GM18951 (cell line): ENCODE measurements around the gene CACUL1.

ENCODE experiments used
- POLR2A ChIP-seq: IDR thresholded peaks from 4 replicates; pipeline ENCODE4 v1.6.1; 2011; ENCODE audit warnings: mild to moderate bottlenecking; ENCODE audit not compliant: insufficient read length, insufficient read depth; ENCODE audit errors: extremely low read depth
- in situ Hi-C: fragments of 300-500 bp; cut with MboI; formaldehyde crosslinking; loops from one replicate; pipeline ENCODE4 v1.12.0; 2022; ENCODE audit warnings: low sequenced_read_pairs, mixed read lengths, inconsistent platforms; ENCODE audit not compliant: unreplicated experiment

CACUL1 gene

DNA sequence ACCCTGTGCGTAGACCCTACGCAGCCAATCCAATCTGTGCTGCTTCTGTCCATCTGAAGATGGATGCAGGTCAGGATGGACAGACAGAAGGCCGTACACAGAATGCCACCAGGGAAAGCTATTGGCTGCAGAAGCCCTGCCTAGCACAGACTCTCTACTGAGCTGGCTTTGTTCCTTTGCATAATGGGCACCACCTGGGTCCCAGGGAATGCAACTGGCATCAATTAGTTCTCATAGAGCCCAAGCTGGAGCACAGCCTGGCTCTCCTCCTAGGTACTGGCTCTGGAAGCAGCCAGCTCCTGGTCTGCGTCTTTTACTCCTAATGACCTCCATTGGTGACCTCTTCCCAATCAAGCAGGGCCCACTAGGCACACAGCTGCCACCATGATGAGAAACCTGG, 26.8 kb upstream of the CACUL1 start:
- in situ Hi-C loops: no loop called here
- TF ChIP-seq POLR2A: no peak

DNA sequence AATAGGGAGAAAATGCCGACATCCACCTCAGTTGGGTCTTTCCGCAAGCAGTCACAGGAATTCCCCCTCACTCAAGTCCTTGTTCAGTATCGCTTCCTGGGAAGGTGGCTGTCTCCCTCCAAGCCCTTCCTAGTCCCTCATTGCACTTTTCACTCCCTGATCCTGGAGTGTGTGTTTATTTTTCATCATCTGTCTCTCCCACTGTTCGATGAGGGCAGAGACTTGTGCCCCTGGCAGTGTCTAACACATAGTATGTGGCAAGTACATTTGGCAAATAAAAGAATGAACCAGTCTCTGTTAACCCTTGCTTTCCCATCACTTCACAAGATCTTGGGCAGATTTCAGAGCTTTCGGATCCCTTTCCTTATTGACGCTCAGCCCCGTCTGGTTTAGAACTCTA, 24.0 kb upstream of the CACUL1 start:
- in situ Hi-C loops: no loop called here
- no peak for TF ChIP-seq POLR2A

DNA sequence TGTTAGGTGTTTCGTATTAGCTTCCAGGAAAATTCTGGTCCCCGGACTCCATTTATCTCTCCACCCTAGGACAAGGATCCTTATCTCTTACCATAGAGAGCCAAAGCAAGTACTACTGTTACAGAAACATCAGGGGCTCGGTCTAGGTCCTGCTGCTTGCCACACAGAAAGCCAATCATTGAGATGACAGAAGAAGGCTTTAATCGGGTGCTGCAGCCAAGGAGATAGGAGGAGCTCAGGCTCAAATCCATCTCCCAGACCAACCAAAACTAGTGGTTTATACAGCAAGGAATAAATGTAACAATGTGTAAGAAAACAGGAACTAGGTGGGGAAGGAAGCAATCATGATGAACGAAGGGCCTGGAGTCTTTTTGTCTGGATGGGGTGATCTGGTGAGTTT, 22.2 kb upstream of the CACUL1 start:
- in situ Hi-C loops: no loop called here
- TF ChIP-seq POLR2A: no peak

DNA sequence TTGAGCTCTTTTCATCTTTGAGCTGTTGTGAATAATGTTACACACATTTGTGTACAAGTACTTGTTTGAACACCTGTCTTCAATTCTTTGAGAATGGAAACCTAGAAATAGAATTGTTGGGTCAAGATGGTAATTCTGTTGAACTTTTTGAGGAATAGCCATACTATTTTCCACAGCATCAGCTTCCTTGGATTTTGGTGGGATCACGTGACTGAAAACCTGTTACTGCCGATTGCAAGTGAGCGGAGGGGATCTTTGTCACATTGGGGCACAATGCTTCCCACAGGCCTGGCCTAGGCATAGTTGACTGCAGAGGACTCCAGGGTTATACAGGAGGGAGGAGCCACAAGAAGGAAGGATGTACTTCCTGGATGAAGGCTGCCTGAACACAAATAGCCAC, 21.3 kb upstream of the CACUL1 start:
- no peak for TF ChIP-seq POLR2A
- in situ Hi-C loops: no loop called here

DNA sequence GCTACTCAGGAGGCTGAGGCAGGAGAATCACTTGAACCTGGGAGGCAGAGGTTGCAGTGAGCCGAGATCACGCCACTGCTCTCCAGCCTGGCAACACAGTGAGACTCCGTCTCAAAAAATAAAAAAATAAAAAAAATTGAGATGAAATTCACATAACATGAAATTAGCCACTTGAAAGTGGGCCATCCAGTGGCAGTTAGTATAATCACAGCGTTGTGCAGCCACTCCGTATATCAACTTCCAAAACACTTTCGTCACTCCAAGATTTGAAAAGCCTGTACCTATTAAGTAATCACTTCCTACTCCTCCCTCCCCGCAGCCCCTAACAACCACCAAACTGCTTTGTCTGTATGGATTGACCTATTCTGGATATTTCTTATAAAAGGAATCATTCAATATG, 20.7 kb upstream of the CACUL1 start:
- in situ Hi-C loops: no loop called here
- TF ChIP-seq POLR2A: no peak

DNA sequence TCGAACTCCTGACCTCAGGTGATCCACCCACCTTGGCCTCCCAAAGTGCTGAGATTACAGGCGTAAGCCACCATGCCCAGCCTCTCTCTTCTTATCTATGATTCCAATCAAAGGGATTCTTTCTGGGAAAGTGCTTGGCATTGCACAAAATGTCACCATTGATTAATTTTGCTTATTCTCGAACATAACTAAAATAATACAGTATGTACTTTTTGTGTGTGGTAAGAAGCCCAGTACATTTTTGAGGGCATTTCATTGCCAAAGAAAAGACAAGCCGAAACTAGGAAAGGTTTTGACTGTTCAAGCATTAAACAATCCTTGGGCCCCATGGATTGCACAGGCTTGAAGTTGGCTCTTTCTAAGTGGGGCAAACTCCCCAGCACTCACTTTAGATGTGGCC, 18.3 kb upstream of the CACUL1 start:
- in situ Hi-C loops: no loop called here
- TF ChIP-seq POLR2A: no peak

DNA sequence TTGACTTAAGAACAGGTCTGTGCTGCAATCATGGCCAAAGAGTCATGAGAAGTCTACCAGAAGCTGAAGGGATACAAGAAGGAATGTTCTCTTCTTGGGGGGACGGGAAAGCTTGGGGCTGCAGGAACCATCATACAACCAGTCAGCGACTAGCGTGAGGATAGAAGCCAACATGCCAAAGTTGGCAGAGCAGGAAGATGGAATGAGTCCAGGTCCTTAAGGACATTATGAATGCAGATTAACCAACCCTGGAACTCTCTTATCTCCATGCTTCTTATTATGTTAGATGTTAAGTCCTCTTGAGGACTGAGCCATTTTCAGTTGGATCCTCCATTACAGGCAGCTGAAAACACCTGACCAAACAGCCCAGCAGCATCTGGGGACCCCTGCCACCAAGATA, 17.2 kb upstream of the CACUL1 start:
- in situ Hi-C loops: no loop called here
- TF ChIP-seq POLR2A: no peak

DNA sequence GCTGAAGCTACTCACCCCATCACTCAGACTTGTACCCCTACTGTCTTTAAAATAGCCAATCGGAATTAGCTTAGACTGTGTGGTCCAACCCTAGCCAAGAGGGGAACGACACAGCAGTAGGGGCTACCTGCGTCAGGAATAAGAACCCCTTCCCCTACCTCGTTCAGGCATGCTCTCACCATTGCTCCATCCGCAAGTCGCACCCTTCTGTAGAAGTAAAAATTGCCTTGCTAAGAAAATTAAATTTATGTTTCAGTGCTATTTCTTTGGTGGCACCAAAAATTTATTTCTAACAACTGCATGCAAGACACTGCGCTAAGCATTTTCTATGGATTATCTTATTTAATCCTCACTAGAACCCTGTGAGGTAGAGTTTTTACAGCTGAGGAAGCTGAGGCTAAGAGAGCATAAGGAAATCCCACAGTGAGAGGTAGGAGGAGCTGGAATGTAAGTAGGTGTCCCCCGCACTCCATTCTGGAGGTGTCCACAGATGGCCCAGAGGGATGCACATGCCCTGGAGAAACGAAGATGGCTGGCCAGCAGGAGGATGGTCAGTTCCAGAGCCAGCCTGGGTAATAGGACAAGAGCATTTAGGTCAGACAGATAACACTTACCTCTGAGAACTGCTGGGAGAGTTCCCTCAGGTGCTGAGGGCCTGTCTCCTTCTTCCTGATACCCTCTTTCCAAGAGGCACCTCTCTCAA, 15.3 kb upstream of the CACUL1 start:
- TF ChIP-seq POLR2A: no peak
- in situ Hi-C loops: no loop called here

DNA sequence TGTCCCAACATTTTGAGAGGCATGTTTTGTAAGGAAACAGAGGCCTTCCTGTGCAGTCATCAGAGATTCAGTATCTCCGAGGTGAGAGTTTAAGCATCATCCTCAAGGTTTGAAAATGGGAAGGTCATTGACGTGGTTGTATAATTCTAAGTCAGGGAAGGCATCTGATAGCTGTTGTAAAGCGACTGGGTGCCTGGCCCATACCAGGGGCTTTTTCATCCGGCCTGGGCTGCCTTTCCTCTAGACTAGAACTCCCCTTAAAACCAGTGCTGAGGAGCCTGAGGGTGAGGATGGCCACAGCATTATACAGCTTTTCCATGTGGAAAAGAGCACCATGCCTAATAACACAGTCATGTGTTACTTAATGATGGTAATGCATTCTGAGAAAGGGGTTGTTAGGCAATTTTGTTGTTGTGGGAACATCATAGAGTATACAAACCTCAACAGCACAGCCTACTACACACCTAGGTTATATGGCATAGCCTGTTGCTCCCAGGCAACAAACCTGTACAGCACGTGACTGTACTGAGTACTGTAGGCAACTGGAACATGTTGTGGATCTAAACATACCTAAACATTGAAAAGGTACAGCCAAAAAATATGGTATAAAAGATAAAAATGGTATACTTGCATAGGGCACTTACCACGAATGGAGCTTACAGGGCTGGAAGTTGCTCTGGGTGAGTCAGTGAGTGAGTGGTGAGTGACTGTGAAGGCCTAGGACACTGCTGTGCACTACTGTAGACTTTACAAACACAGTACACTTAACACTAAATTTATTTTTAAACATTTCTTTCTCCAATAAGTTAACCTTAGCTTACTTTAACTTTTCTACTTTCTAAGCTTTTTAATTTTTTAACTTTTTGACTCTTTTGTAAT, 13.5 kb upstream of the CACUL1 start:
- in situ Hi-C loops: no loop called here

DNA sequence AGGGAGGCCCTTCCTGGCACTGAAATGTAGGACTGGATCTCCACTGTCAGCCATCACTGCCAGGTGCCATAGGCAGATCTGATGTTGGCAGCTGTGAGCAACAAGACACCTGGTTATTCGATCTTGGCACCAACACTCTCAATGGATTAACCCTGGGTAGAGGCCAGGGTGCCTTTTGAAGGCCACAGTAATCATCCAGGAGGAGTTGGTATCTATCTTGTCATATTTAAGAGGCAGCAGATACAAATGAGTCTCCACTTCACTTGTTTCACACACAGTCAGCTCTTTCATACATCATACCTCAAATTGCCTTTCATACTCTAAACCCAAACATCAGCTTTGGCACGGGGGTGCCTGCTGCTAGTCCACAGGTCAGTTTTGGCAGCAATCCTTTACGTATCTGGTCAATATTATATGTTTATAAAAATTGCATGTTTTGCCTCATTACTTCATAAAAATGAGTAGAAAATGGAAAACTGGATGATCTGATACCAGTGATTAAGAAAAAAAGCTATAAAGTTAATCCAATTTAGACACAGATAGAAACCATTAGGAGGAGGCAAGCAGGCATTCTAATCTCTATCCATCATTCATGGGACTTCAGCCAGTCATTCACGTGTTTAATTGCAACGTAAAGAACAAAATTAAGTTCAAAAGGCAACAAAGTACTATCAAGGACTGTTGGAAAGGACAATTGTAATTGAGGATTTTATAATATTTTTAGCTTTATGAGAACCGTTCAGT, 12.7 kb upstream of the CACUL1 start:
- no peak for TF ChIP-seq POLR2A
- in situ Hi-C loops: no loop called here

More for the DNA sequence above, 13.5 kb upstream of the CACUL1 start:
- no peak for TF ChIP-seq POLR2A

DNA sequence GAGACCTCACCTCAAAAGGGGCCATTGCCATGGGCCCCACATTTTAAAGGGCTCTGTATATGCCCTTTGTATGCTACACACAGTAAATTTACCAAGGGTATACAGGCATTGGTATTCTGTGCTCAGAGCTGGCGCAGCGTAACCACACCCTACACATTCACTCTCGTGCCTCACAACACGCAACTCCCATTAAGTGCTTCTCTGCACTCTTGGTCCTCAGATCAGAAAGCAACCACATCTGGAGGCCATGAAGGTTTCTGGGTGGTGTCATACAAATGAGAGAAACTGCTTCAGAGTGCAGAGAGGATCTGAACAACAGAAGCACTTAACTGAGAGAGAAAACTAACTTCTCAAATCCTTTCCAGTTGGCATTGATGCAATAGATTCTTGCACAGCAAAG, 9.4 kb upstream of the CACUL1 start:
- no peak for TF ChIP-seq POLR2A
- in situ Hi-C loops: no loop called here

DNA sequence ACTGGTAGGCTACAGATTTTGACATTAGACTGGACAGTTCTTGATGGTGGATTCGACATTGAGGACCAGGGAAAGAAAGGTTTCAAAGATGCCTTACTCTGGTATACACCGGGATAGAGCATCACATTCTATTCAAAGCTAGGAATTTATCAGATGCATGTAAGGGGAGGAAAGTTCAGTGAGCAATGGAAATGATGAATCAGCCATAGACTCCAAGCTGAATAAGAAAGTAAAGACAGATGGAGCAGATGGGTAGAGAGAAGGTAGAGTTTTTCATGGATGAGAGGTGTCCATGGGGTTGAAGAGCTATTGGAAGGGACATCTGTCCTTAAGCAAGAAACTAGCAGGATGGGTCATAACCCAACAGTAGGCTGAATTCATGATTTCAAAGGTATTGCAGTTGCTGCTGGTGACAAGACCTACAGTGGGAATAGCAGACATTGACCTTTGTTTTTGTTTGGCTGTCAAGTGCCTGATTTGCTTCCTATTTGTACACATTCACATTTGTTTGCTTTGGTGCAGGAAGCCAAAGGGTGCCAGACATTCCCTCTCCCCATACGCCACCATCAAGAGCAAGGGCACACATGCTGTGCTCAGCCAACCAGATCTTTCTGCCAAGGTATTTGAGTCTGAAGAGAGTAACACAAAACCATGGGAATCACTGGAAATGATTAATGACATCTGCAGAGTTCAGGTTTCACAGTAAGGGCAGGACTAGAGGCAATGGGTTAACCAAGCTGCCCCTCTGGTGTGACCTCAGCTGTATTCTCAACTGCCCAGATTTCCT, 8.6 kb upstream of the CACUL1 start:
- no peak for TF ChIP-seq POLR2A
- in situ Hi-C loops: no loop called here

DNA sequence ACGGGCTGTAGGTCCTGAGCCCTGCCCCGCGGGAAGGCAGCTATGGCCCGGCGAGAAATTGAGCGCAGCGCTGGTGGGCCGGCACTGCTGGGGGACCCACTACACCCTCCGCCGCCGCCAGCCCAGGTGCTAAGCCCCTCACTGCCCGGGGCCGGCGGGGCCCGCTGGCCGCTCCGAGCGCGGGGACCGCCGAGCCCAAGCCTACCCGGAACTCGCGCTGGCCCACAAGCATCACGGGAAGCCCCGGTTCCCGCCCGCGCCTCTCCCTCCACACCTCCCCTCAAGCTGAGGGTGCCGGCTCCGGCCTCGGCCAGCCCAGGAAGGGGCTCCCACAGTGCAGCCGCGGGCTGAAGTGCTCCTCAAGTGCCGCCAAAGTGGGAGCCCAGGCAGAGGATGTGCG, 5.5 kb upstream of the CACUL1 start:
- in situ Hi-C loops: no loop called here
- no peak for TF ChIP-seq POLR2A

DNA sequence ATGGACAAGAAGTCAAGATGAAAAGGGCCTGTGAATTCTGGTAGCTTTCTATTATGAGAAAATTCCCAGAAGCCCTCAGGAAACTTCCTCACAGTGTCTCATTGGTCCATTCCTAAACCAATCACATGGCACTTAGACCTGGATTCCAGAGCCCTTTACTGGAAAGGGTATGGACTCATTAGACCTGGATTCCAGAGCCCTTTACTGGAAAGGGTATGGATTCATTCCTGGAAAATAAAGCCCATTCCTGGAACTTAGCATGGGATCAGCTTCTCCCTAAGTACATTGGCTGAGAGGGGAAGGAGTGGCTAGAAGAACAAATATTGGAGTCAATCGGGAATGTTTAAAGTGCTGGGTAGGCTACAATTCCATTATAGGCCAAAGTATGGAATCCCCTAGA, 3.7 kb upstream of the CACUL1 start:
- in situ Hi-C loops: no loop called here
- TF ChIP-seq POLR2A: no peak
